Left cardiac atrium (tissue), 4 donors: ENCODE results near the gene CACNA1E. TPM values are rescaled to one million over a fixed set of nuclear protein-coding genes. Genes with fewer than 3 reads are reported as not detected.
"Not testable (repeated sequence)": the region's sequence is repeated elsewhere in the genome, so short reads cannot be mapped to it uniquely, and the experiment has no call there.

Experiments
- ATAC-seq, 2 donors: fragments of 200-7000 bp; cut with Tn5 transposase; one replicate each; pipeline ENCODE4 v1.9.1; 2020; ENCODE audit warnings: mild to moderate bottlenecking in 2 of 2, moderate library complexity in 2 of 2
- DNase-seq: peaks from one replicate; pipeline ENCODE4 v3.0.0-alpha.2; 2020
- intact Hi-C, 2 donors: fragments of 100-400 bp; cut with DNase I; formaldehyde crosslinking; loops; one replicate each; pipeline versions ENCODE4 v1.14.1 to v1.15.1; 2022 to 2023
- total RNA-seq, 2 donors: library from RNA; stranded (reverse); fragmentation: NEBNext Ultra II Directional; extraction: Animal tissue kit (Norgen Biotek cat#: 25700); gene quantifications; one replicate each; pipeline ENCODE4 v1.2.1, GENCODE V29; 2021
- donor health status: DM: no; HTN: yes; CAD: no.
- donor health status: DM: no; HTN: yes; CAD: no; lungs with severe emphysema.
- donor health status: DM: yes; HTN: yes; CAD: no.
- donor health status: Dilated cardiomyopathy.

Gene CACNA1E
- total RNA-seq, 2 donors from 2014 or later: 0.55 to 1.3 TPM

DNA sequence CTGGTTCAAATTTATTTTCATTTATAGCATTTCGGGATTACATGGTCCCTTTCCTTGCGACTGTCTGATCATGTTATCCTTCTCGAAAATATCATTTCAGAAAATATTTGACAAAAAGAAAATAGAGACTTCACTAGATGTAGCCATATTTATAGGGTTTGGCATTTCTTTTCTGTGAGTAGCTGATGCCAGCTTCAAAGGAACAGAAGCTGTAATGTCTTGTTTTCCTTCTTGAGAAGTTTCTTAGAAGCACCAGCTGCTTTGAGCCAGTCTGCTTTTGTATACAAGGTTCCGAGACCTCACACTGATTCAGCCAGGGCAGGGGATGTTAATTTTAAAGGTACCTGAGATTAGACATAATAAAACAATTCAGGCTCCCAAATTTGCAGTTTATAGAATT lies 329.9 kb downstream of the CACNA1E start:
- intact Hi-C loops: no loop called here
- ATAC-seq (no peak), DNase-seq (no peak)

DNA sequence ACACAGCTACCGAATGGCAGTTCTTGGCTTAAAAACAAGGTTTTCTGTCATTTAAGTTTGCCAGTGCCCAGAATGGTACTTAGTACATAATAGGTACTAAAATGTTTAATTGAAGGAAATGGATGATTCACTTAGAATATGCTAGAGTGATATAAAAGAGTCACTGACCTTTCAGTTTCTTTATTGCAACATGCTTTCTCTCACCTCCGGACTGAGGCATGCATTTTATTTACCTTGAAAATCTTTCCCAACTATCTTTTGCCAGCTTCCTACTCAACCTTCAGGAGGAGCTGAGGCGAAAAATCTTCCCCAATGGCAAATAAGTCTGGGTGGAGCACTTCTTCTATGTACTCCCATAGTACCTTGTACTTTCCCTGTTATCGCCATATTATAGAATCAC lies 333.3 kb downstream of the CACNA1E start:
- DNase-seq (no peak), ATAC-seq (no peak)
- intact Hi-C loops: no loop called here

DNA sequence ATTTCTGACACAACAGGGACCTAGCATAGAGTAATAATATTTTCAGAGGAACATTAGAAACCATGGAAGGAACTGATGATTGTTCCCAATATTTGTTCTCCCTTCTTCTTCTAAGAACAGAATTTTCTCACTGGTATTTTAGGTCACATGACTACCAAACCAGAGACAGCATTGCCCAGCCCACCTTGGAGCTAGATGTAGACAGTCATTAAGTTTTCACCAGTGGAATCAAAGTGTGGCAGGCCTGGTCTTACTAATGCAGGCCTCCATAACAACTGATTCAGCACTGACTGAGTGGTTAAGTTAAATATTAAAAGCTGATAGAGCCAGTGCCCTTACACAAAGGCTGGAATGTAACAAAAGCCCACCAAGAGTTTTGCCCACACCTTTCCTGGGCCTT lies 333.8 kb downstream of the CACNA1E start:
- intact Hi-C loops: no loop called here
- DNase-seq: no peak
- ATAC-seq: no peak

DNA sequence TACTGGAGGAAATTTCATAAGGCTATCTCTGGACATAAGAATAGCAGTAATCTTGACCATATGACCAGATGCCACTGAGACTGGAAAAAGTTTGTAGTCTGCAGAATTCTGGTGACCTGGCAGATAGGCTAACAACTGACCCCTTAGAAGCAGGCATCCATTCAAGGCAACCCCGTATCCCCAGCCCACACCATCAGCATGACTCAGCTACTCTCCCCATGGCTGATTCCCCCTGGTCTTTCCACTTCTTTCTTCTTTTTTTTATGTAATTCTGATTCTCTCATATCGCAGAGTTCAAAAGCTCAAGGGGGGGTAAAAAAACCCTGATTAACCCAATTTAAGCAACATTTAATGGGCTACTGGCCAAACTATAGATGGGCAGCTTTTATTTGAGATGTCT lies 335.1 kb downstream of the CACNA1E start:
- intact Hi-C loops: no loop called here
- DNase-seq: no peak
- ATAC-seq: no peak

DNA sequence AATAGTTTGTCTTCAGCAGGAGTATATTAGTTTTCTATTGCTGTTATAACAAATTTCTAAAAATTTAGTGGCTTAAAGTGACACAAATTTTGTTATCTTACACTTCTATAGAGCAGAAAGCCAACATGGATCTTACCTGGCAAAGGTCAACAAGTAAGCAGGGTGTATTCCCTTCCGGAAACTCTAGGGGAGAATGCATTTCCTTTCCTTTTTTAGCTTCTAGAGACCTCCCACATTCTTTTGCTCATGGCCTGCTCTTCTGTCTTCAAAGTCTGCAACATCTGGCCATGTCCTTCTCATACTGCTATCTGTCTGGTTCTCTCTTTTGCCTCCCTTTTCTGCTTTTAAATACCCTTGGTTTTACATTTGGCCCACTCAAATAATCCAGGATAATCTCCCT lies 335.6 kb downstream of the CACNA1E start:
- no peak for ATAC-seq
- intact Hi-C loops: no loop called here
- DNase-seq: no peak

DNA sequence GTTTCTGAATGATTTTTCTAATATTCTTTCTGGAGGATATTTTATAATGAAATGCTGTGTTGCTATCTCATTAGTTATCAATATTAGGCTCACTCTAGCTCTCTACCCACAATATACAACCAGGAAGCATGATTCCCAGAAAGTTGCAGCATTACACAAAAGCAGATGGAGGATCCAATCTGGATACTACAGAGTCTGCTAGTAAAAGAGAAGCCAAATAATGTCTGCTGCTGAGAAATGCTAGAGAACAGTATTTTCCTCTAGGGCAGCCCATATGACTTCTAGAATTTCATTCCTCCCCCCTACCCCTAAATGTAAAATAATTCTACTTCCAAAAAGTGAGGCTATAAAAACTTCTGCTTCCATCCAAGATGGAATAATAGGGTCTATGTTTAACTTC lies 338.4 kb downstream of the CACNA1E start:
- ATAC-seq: no peak
- DNase-seq: no peak
- intact Hi-C loops: no loop called here

DNA sequence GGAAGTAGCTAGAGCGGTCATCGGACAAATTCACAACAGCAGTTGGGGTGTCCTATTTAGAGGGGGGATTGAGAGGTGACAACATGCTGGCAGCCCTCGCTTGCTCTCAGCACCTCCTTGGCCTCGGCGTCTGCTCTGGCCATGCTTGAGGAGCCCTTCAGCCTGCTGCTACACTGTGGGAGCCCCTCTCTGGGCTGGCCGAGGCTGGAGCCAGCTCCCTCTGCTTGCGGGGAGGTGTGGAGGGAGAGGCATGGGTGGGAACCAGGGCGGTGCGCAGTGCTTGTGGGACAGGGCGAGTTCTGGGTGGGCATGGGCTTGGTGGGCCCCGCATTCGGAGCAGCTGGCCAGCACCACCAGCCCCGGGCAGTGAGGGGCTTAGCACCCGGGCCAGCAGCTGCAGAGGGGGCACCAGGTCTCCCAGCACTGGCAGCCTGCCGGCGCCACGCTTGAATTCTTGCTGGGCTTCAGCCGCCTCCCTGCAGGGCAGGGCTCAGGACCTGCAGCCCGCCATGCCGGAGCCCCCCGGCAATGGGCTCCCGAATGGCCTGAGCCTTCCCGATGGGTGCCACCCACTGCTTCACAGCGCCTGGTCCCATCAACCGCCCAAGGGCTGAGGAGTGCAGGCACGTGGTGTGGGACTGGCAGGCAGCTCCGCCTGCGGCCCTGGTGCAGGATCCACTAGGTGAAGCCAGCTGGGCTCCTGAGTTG lies 349.0 kb downstream of the CACNA1E start:
- intact Hi-C loops, DNase-seq, ATAC-seq: not testable (repeated sequence)

DNA sequence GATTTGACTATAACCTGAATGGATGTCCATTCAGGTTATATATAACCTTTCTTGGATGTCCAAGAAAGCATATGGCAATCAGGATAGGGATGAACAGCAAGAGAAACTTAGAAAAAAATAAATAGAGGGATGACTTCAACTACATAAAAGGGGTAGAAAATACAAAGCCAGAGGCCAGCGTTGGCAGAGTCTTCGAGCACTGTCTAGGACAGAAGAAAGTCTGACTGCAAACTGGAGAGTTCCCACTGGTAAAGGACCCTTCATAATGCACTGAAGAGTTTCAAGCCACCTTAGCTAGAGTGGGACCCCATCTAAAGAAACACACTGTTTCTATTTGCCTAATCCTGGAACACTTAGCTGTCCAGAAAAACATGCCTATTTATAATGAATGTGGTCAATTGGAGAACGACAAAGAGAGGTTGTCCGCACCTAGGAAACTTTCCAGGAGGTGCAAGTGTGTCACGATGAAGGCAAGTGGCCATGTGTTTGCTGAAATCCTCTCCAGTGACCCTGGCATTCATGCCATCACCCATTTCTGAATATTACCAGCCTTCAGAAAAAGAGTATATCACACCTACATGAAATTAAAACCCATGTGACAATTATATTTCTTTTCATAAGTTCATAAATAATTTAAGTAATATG lies 362.8 kb downstream of the CACNA1E start:
- ATAC-seq (no peak), DNase-seq (no peak)
- intact Hi-C loops: no loop called here

DNA sequence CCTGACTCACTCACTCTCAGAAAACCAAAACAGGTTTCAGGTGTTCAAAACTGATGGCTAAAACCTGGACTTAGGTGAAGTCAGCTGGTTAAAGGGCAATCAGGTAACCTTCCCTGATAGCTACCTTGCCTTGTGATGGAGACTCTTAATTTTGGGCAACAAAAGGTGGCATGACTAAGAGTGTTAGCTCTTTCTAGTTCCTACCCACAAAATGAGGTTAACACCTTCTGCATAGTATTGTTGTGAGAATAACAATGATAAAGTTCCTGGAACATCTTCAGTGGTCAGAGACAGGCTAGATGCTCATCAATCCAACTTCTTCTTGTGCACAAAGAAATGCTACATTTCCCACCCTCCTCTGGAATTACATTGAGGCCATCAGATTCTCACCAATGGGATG lies 363.4 kb downstream of the CACNA1E start:
- intact Hi-C loops: no loop called here
- no peak for ATAC-seq

DNA sequence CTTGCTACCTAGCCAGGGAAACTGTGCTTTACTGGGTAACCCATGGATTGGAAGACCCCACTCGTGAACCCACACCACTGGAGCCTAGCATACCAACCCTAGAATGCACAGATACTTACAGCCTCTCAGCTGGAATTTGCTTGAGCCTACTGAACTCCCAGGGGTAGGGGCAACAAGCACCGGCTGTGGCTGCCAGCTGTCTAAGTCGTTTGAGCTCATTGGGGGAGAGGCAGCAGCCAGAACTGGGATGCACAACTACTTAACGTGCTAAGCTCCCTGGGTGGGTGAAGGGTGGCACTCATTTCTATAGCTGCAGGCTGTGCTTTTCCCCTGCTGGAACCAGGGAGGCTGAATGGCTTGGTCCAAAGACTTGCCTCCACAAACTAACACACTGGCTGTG lies 365.8 kb downstream of the CACNA1E start:
- intact Hi-C loops: no loop called here
- no peak for ATAC-seq
- no peak for DNase-seq

More for the DNA sequence above, 363.4 kb downstream of the CACNA1E start:
- no peak for DNase-seq

DNA sequence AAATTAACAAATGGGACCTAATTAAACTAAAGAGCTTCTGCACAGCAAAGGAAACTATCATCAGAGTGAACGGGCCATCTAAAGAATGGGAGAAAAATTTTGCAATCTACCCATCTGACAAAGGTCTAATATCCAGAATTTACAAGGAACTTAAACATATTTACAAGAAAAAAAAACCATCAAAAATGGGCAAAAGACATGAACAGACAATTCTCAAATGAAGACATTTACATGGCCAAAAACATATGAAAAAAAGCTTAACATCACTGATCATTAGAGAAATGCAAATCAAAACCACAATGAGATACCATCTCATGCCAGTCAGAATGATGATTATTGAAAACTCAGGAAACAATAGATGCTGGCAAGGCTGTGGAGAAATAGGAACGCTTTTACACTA lies 370.9 kb downstream of the CACNA1E start:
- ATAC-seq, DNase-seq, intact Hi-C loops: not testable (repeated sequence)

DNA sequence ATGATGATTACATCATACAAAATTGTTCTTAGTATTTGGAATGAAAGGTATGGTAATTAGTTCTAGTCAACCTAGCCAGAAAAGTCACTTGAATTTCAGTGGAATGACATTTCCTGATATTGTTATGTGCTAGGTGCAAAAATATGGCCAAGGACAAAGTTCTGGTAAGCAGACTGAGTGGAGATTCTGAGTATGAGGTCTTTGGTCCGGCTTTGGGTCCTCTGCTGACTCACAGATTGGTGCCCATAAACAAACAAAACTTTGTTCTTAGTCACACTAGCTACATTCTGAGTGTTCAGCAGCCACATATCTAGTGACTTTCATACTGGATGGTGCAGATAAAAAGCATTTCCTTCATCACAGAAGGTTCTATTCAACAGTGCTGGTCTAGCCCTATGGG lies 372.1 kb downstream of the CACNA1E start:
- intact Hi-C loops: no loop called here
- DNase-seq: no peak
- ATAC-seq: no peak
